ENCODE data around the gene TAP2. TPM values are rescaled to one million over a fixed set of nuclear protein-coding genes. Genes with fewer than 3 reads are reported as not detected.

The TAP2 gene
- total and polyA plus RNA-seq, 2 of the 13 experiments (the other 11 are each of a cell fraction or from before 2014, with no cell fraction given) = 10.3 to 17.6 TPM

GRCh38 chr6:32852844-32853540 lies 14.5 kb upstream of the TAP2 start (continued):
- TF ChIP-seq ZNF121 (CRISPR knock-in tag; IDR thresholded peaks at IDR 0.05) = no peak
- no peak for TF ChIP-seq ERF (CRISPR knock-in tag; IDR thresholded peaks at IDR 0.05)
- TF ChIP-seq MIER3 (CRISPR knock-in tag; IDR thresholded peaks at IDR 0.05; ENCODE audit: borderline replicate concordance) = no peak
- TF ChIP-seq SYNCRIP (IDR thresholded peaks at IDR 0.05; ENCODE audit: insufficient read depth, low read depth, low read length) = no peak
- no peak for TF ChIP-seq MAFG (CRISPR knock-in tag; IDR thresholded peaks at IDR 0.05)
- no peak for TF ChIP-seq GABPA (IDR thresholded peaks at IDR 0.05; ENCODE audit: low read depth, low read length)
- 0 out of 2 replicates have a peak, but pooled peaks have one; percentile 4 for TF ChIP-seq GABPA (CRISPR knock-in tag; IDR thresholded peaks at IDR 0.05; ENCODE audit: low read depth)
- no peak for TF ChIP-seq FOXO4 (CRISPR knock-in tag; conservative IDR thresholded peaks at IDR 0.05)
- TF ChIP-seq, protein P1, sequence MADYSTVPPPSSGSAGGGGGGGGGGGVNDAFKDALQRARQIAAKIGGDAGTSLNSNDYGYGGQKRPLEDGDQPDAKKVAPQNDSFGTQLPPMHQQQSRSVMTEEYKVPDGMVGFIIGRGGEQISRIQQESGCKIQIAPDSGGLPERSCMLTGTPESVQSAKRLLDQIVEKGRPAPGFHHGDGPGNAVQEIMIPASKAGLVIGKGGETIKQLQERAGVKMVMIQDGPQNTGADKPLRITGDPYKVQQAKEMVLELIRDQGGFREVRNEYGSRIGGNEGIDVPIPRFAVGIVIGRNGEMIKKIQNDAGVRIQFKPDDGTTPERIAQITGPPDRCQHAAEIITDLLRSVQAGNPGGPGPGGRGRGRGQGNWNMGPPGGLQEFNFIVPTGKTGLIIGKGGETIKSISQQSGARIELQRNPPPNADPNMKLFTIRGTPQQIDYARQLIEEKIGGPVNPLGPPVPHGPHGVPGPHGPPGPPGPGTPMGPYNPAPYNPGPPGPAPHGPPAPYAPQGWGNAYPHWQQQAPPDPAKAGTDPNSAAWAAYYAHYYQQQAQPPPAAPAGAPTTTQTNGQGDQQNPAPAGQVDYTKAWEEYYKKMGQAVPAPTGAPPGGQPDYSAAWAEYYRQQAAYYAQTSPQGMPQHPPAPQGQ (CRISPR knock-in tag; IDR thresholded peaks at IDR 0.05; ENCODE audit: borderline replicate concordance) = 0 out of 2 replicates have a peak, but pooled peaks have one; percentile 16
- 0 out of 2 replicates have a peak, but pooled peaks have one; percentile 7 for TF ChIP-seq ZHX1 (CRISPR knock-in tag; IDR thresholded peaks at IDR 0.05; ENCODE audit: low read depth)
- TF ChIP-seq ZNF264 (CRISPR knock-in tag; IDR thresholded peaks at IDR 0.05) = no peak; the same call in 1 of the 2 replicates
- TF ChIP-seq ZNF354B (CRISPR knock-in tag; IDR thresholded peaks at IDR 0.05) = 0 out of 2 replicates have a peak, but pooled peaks have one; percentile 73
- no peak for TF ChIP-seq ARNT (IDR thresholded peaks at IDR 0.05)
- no peak for TF ChIP-seq CAMTA2 (CRISPR knock-in tag; IDR thresholded peaks at IDR 0.05; ENCODE audit: borderline replicate concordance)
- TF ChIP-seq ZNF703 (CRISPR knock-in tag; IDR thresholded peaks at IDR 0.05; ENCODE audit: borderline replicate concordance) = 0 out of 2 replicates have a peak, but pooled peaks have one; percentile 47
- no peak for TF ChIP-seq SSRP1 (CRISPR knock-in tag; IDR thresholded peaks at IDR 0.05)
- no peak for TF ChIP-seq ZNF558 (CRISPR knock-in tag; IDR thresholded peaks at IDR 0.05; ENCODE audit: borderline replicate concordance)
- no peak; the same call in 1 of the 2 replicates for TF ChIP-seq ZNF441 (CRISPR knock-in tag; IDR thresholded peaks at IDR 0.05; ENCODE audit: borderline replicate concordance)
- no peak for TF ChIP-seq ATF4 (CRISPR knock-in tag; IDR thresholded peaks at IDR 0.05)
- peak; percentile 72; the same call in 1 of the 2 replicates for TF ChIP-seq NFKB2 (CRISPR knock-in tag; IDR thresholded peaks at IDR 0.05; ENCODE audit: borderline replicate concordance)
- TF ChIP-seq, protein P2, sequence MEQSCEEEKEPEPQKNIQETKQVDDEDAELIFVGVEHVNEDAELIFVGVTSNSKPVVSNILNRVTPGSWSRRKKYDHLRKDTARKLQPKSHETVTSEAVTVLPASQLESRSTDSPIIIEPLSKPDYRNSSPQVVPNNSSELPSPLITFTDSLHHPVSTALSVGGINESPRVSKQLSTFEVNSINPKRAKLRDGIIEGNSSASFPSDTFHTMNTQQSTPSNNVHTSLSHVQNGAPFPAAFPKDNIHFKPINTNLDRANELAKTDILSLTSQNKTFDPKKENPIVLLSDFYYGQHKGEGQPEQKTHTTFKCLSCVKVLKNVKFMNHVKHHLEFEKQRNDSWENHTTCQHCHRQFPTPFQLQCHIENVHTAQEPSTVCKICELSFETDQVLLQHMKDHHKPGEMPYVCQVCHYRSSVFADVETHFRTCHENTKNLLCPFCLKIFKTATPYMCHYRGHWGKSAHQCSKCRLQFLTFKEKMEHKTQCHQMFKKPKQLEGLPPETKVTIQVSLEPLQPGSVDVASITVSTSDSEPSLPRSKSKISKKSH (CRISPR knock-in tag; IDR thresholded peaks at IDR 0.05; ENCODE audit: borderline replicate concordance) = peak; percentile 36
